DND-41 (cell line): ENCODE measurements around the gene C1orf56.

Experiments used
- CTCF ChIP-seq: IDR thresholded peaks from 2 replicates; pipeline ENCODE4 v1.5.1; 2012; ENCODE audit warnings: borderline replicate concordance, low read length, moderate library complexity, mild to moderate bottlenecking; ENCODE audit not compliant: poor library complexity, severe bottlenecking; ENCODE audit errors: extremely low read depth
- EZH2 ChIP-seq: IDR thresholded peaks from 3 replicates; pipeline ENCODE4 v1.6.1; 2012; ENCODE audit warnings: borderline replicate concordance, low read depth, mild to moderate bottlenecking, moderate library complexity, low read length, inconsistent platforms; ENCODE audit not compliant: severe bottlenecking

GRCh38 chr1:151085953-151086559 lies 38.5 kb downstream of the C1orf56 start:
- no peak for TF ChIP-seq EZH2
- no peak for TF ChIP-seq CTCF
